Activated CD8-positive, alpha-beta memory T cell treated with anti-CD3 and anti-CD28 coated beads, Interleukin-2, amount 50 U/mL, for 1 hour (primary cell): ENCODE data around the gene PSAT1.
A peak's percentile ranks its signal among the peaks of the same experiment; 100 is the strongest.
"Not testable (repeated sequence)": the region's sequence is repeated elsewhere in the genome, so short reads cannot be mapped to it uniquely, and the experiment has no call there.

Experiments used
- DNase-seq: peaks from one replicate; pipeline ENCODE4 v3.0.0-alpha.2; 2020; ENCODE audit errors: extremely low read depth

Gene PSAT1

GRCh38 chr9:78296893-78297671 is at the start of gene PSAT1:
TSS of gene PSAT1 (plus strand) at chr9:78297125. CDS start at chr9:78297211, 86 bp downstream.
- DNase-seq, result peak; percentile 53

- DNase-seq, result no peak
These were observed 48.3 kb upstream of the PSAT1 start for GRCh38 chr9:78248635-78249034.

DNA sequence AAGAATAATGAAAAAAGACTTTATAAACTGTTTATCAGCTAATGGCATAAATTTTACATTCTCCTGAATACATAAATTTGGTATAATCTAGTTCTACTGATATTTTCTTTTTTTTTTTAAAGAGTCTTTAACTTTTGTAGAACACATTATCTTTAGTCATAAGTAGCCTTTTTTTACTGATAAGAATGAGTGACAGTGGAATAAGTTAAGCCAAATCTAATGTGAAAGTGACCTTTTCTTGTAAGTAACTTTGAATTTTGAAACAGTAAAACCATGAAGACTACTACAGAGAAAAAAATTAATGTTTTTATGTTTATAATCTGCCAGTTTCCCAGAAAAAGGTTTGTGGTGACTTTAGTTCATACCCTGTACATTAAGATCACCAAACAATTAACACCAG is 47.4 kb upstream of the PSAT1 start:
- DNase-seq, result no peak

DNA sequence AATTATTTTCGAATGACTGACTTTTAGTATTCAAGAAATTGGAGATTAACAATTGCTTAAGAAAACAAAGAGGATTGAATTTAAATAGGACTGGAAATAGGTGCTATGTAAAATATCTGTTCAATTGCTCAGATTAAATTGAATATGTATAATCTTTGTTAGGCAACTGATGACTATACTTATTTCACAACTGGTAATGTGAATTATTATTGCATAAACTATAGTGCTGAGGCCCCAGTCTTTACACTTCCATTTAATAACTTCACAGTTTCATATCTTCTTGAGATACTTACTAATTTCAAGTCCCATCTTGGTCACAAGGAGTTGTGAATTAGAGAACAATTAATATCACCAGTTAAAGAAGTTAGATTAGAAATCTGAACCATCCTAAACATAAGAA is 44.3 kb upstream of the PSAT1 start:
- DNase-seq, result no peak

DNA sequence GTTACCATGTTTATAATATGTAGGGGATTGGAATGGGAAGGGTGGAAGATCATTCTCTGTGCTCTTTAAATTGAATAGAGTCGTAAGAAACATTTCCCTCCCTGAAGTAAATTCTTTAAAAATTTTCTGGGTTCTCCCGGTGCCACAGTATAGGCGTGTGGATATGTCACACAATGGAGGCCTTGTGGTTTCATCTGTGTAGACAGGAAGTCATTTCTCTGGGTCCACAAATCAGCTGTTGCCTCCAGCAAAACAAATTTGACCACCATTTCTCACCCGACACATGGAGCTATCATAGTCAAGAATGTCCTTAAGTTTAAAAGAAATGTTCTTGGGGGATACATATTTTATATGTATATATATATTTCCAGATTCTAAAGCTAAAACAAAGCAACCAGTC is 43.6 kb upstream of the PSAT1 start:
- DNase-seq, result no peak

DNA sequence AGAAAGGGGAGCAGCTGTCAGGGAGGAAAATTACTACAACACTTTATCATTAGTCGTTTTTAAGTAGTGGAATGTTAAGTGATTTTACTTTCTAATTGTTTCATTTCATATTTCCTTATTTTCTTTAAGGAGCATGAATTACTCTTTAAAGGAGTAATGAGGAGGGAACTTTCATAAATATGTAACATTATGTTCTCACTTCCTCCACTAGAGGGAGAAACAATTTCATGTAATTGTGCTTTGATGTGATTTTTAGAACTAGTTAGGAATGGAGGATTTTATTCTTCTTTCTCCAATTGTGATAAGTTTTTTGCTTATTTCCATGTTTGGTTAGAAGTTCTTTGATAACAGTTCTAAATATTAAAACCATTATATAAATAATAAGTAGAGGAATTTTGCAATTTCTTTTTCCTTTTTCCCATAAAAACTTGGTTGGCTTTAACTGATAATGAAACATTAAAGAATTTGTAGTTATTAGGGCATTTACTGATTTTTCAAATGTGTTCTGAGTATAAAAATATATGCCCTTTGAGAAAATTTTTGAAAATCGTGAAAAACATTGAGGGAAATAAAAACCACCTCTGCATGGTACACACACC is 35.4 kb upstream of the PSAT1 start:
- no peak for DNase-seq

- DNase-seq, result no peak
These were observed 34.3 kb upstream of the PSAT1 start for GRCh38 chr9:78262655-78263054.

DNA sequence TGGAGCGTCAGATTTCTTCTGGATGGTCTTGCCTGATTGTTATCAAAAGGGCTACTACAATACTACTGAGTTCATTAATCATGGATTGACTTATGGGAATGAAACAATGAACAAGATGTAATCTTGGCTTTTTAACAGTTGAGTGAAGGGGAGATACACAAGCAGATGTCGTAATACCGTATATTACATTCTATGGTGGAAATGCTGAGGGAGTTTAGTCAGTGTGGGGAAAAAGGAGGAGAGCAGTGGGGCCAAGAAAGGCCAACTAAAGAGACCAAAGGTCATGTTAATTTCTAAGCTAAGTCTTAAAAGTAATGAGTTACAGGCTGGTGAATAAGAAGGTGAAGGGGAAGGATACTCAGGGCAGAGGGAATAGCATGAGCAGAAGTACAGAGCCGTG is 29.0 kb upstream of the PSAT1 start:
- DNase-seq, result no peak

- no peak for DNase-seq
These were observed 27.1 kb upstream of the PSAT1 start for GRCh38 chr9:78269784-78270183.

- DNase-seq, result no peak
These were observed 24.6 kb upstream of the PSAT1 start for GRCh38 chr9:78272307-78272706.

- DNase-seq, result no peak
These were observed 23.2 kb upstream of the PSAT1 start for GRCh38 chr9:78273761-78274160.

GRCh38 chr9:78278177-78278777 is 18.6 kb upstream of the PSAT1 start:
- DNase-seq, result no peak

DNA sequence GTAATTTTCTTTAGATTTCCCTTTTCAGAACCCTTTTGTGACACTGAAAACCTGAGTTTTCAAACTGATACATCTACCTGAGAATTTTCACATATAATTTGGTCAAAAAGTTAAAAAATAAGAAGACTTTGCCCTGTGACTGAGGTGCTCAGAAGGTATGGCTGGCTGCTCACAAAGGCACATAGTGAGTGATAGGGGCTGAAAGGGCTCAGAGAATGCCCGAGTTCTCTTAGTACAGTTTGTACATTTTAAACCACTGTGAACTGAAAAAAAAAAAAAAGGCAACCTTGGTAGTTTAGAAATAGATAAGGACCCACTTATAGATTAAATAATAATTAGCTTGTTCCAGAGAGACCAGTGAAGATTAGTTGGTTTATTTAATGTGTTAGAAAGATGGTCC is 18.1 kb upstream of the PSAT1 start:
- no peak for DNase-seq

DNA sequence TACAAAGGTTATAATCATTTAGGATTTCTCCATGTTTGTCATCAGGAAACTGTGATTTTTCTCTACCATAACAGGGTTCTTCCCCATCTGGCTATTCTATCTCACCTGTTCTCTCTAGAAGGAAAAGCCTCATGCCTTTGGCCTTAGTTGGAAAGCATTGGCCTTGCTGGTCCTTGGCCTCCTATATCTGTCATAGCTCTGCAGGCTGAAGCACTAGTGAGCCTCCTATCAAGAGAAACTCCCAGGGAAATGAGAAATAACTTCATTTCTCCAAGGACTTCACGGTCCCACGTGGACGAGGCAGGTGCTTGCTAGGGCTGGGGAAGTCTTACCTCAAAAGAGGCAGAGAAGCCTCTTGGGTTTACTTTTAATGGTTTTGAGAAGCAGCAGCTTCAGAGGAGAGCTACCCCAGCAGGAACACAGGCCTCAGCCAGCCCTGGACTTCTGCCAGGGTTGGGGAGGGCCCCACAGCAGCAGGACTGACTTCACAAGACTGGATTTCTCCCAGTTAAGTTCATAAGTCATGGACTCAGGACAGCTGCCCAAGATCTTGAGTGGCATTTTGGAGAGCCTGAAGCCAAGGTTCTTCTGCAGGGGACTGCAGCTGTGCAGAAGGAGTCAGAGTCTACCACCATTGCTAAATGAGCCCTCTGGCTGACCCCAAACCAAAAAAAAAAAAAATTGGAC is 15.8 kb upstream of the PSAT1 start:
- DNase-seq, result no peak

DNA sequence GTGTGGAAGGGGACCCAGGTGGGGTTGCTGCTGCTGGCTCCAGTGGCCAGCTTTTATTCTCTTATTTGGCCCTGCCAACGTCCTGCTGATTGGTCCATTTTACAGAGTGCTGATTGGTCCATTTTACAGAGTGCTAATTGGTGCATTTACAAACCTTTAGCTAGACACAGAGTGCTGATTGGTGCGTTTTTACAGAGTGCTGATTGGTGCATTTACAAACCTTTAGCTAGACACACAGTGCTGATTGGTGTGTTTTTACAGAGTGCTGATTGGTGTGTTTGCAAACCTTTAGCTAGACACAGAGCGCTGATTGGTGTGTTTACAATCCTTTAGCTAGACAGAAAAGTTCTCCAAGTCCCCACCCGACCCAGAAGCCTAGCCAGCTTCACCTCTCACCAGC is 12.7 kb upstream of the PSAT1 start:
- DNase-seq, result not testable (repeated sequence)

DNA sequence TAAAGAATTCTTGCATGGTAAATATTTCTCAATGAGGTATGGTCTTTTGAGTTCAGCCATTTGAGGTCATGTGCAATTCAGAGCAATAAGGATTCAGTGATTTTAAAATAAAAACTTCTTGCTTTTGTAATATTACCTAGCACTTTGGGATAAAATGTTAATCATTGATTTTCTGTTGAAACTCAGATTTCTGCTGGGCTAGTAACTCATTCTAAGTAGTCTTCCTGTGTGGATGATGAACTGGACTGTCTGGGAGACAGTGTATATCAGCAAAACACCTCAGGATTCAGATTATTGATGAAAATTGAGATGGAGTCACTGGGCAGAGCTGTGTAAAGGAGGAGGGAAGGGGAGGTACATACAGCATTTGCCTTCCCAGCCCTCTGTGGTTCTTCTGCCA is 10.8 kb upstream of the PSAT1 start:
- no peak for DNase-seq

- no peak for DNase-seq
These were observed 10.0 kb upstream of the PSAT1 start for GRCh38 chr9:78286946-78287388.

GRCh38 chr9:78288214-78288892 is 8.6 kb upstream of the PSAT1 start:
- no peak for DNase-seq

GRCh38 chr9:78289474-78289873 is 7.5 kb upstream of the PSAT1 start:
- DNase-seq, result no peak

GRCh38 chr9:78291240-78291925 is 5.5 kb upstream of the PSAT1 start:
- no peak for DNase-seq

DNA sequence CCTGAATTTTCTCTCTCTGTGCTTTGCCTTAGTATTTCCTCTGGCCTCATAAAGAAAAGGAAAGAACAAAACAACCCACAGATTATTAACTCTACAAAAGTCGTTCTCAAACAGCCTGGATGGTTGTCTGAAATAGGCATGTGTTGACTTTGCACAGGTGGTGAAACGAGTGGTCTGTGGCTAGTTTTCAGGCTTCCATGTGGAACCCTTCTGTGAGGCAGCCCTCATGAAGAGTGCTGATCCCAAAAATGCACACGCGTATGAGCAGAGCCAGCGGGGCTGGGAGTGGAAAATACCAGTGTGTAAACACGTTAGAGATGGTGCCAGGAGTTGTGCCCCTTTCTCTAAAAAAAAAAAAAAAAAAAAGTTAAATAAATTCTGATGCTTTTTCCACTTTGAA is 4.9 kb upstream of the PSAT1 start:
- no peak for DNase-seq
